GM12892 (cell line): ENCODE results near the gene MORC1.

Source experiments
- DNase-seq: peaks from one replicate; pipeline ENCODE4 v3.0.0; 2011; ENCODE audit not compliant: insufficient read length
- FAIRE-seq: peaks from 2 replicates; lab custom pipeline; 2011; peaks lifted over from hg19 to GRCh38; lab: Jason Lieb, UNC
- POLR2A ChIP-seq: IDR thresholded peaks from 2 replicates; pipeline ENCODE4 v1.6.1; 2011; ENCODE audit warnings: low read depth, low read length, control low read depth
- POLR2AphosphoS5 ChIP-seq: IDR thresholded peaks from 2 replicates; pipeline ENCODE4 v1.6.1; 2011; ENCODE audit warnings: low read depth, low read length, control low read depth
- TAF1 ChIP-seq: IDR thresholded peaks from 2 replicates; pipeline ENCODE4 v1.6.1; 2011; ENCODE audit warnings: low read depth, mild to moderate bottlenecking, control low read depth, low read length, borderline replicate concordance

Gene MORC1

GRCh38 chr3:108998436-108998835 is 119.5 kb downstream of the MORC1 start:
- FAIRE-seq: no peak
- no peak for DNase-seq
- no peak for TF ChIP-seq POLR2AphosphoS5
- no peak for TF ChIP-seq TAF1
- no peak for TF ChIP-seq POLR2A

- TF ChIP-seq POLR2AphosphoS5 (no peak), TAF1 (no peak), POLR2A (no peak)
- DNase-seq (no peak), FAIRE-seq (no peak)
These were observed 132.1 kb downstream of the MORC1 start for GRCh38 chr3:108985844-108986243.

- no peak for FAIRE-seq
- DNase-seq: no peak
- TF ChIP-seq POLR2A (no peak), TAF1 (no peak), POLR2AphosphoS5 (no peak)
These were observed 134.9 kb downstream of the MORC1 start for GRCh38 chr3:108983051-108983450.

DNA sequence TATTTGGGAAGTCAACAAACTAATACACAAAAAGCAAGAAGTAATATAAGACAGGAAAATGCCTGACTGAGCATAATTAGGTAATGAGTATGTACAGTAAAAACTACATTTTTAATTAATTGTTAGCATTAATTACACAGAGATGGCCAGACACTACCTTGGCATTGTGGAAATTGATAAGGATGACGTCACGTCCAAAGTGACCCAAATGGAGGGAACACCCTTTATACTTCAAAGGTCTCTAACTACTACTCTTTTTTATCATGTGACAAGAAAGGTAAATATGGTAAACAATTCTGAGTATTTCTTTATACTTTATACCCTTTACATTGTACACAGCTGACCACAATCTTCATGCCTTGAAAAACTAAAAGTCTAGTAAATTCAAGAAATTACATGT is 141.9 kb downstream of the MORC1 start:
- FAIRE-seq (no peak), DNase-seq (no peak)
- no peak for TF ChIP-seq POLR2AphosphoS5
- no peak for TF ChIP-seq POLR2A
- TF ChIP-seq TAF1: no peak

DNA sequence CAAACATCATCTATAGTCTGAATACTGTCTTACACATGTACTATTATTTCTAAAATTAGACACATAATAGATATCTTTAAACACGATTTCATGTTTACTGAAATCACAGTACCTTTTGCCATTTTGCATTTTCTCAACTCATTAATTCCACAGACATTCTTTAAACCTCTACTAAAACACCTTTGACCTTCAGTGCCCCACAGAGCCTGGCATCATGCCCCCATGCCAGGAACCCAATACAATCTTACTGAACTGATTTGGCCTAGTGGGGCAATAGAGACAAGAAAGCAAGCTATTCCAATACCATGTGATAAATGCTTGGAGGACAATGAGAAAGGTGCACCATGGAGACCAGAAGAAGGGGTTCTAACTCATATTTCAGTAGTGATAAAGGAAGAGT is 144.9 kb downstream of the MORC1 start:
- FAIRE-seq: no peak
- DNase-seq: no peak
- no peak for TF ChIP-seq POLR2AphosphoS5
- TF ChIP-seq POLR2A: no peak
- no peak for TF ChIP-seq TAF1

DNA sequence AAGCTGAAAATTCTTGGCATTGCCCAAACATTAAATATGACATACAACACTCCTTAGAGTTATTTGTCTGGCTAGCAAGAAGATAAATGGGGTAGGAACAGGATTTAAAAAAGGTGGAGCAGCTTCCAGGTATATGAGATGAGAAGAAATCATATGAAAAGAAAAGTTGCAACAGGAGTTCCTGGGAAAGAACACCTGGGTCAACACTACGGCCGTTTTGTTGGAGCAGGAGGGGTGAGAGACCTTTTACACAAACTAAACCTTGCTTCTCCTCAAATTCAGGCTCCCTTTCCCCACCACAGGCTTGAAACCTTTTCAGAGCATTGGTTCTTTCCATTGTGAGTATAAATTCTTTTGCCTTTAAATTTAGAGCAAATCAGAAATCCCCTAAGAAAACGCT is 145.5 kb downstream of the MORC1 start:
- no peak for FAIRE-seq
- TF ChIP-seq POLR2AphosphoS5: no peak
- no peak for TF ChIP-seq POLR2A
- TF ChIP-seq TAF1: no peak
- no peak for DNase-seq

DNA sequence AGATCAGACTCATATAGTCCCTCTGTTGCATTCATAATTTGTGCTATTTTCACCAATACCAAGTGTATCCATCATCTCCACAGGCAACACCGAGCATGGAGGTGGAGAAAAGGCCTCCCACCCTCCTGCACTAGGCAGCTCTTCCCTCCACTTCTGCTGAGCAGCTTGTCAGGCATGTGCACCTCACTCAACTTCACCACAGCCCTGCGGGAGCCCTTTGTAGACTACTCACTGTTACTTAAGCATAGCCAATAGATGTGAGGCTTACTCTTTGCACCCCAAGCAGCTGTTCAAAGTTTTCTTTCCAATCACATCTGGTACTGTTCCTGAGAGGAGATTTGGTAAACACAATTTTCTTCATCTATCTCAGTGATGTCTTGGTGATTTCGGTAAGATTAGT is 147.4 kb downstream of the MORC1 start:
- DNase-seq: no peak
- FAIRE-seq: no peak
- TF ChIP-seq POLR2A: no peak
- TF ChIP-seq TAF1: no peak
- TF ChIP-seq POLR2AphosphoS5: no peak

DNA sequence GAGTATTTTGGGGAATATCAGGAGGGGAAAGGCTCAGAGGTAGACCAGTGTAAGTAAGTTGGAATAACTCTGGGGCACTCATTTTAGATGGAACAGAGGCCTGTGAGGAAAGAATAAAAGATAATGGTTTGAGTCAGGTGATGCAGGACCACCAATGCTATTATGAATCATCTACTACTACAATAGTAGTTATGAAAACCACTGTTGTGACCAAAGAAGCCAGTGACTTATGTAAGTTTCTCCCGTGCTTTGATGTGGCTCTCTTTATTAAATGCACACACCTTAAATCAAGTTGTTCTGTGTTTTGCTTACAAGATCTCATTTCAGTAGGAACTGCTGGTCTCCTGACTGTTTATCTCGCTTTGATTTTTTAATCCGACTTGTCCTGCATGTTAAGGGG is 151.2 kb downstream of the MORC1 start:
- TF ChIP-seq POLR2AphosphoS5 (no peak), TAF1 (no peak), POLR2A (no peak)
- no peak for DNase-seq
- no peak for FAIRE-seq

- FAIRE-seq: no peak
- no peak for TF ChIP-seq TAF1
- no peak for TF ChIP-seq POLR2A
- TF ChIP-seq POLR2AphosphoS5: no peak
- no peak for DNase-seq
These were observed 158.9 kb downstream of the MORC1 start for GRCh38 chr3:108959017-108959416.

GRCh38 chr3:108953700-108954099 is 164.2 kb downstream of the MORC1 start, which contains the start of gene GUCA1C:
Gene GUCA1C (minus strand): TSS chr3:108953879. CDS start chr3:108953762, 117 bp downstream.
- DNase-seq: no peak
- no peak for TF ChIP-seq POLR2A
- TF ChIP-seq TAF1: no peak
- TF ChIP-seq POLR2AphosphoS5: no peak
- FAIRE-seq: no peak

- FAIRE-seq: no peak
- DNase-seq: no peak
- TF ChIP-seq POLR2A (no peak), POLR2AphosphoS5 (no peak), TAF1 (no peak)
These were observed 164.7 kb downstream of the MORC1 start for GRCh38 chr3:108953210-108953609.

- no peak for TF ChIP-seq TAF1
- no peak for TF ChIP-seq POLR2A
- TF ChIP-seq POLR2AphosphoS5: no peak
- DNase-seq: no peak
- no peak for FAIRE-seq
These were observed 166.0 kb downstream of the MORC1 start for GRCh38 chr3:108951820-108952501.

DNA sequence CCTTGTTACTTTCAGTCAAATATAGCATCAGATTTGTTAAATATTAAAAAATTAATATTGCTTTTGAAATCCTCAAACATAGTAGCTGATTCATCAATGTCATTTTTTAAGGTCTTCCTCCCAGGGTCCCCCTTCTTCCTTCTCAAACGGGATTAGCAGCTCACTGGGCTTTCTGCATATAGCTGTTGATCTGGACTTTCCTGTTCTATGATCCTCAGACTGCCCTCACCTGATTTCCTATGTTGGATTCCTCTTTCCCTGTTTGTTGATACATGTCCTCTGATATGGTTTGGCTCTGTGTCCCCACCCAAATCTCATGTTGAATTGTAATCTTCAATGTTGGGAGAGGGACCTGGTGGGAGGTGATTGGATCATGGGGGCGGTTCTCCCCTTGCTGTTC is 170.1 kb downstream of the MORC1 start:
- FAIRE-seq (no peak), DNase-seq (no peak)
- TF ChIP-seq POLR2AphosphoS5 (no peak), POLR2A (no peak), TAF1 (no peak)
